DMS53 treated with DMSO at 0.1 percent for 48 hours (cell line): ENCODE results near the gene SOX6.

Experiments
- DNase-seq: peaks from one replicate; lab custom pipeline; 2025; ENCODE audit not compliant: unreplicated experiment; lab: John Stamatoyannopoulos, UW

Gene SOX6

GRCh38 chr11:16195651-16196050, 160.7 kb downstream of the SOX6 start:
- no peak for DNase-seq

GRCh38 chr11:16194566-16194965, 161.8 kb downstream of the SOX6 start:
- DNase-seq, result no peak

GRCh38 chr11:16193897-16194381, 162.4 kb downstream of the SOX6 start:
- no peak for DNase-seq

DNA sequence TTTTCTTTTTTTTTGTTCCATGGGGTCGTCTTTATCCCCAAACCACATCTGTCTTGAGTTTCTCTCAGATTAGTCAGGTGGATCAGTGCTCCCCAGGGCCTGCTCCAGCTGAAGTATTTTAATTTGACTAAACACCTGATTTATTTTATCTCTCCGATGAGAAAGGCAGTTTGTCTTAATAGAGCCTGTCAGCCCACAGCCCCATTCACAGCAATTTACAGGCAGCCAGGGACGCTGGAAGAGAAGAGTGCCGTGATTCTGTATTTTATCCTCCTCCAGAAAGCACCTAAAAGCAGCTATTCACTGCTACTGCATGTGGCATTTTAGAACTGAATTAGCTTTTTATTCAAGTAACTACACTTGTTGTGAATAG, 164.5 kb downstream of the SOX6 start:
- no peak for DNase-seq

DNA sequence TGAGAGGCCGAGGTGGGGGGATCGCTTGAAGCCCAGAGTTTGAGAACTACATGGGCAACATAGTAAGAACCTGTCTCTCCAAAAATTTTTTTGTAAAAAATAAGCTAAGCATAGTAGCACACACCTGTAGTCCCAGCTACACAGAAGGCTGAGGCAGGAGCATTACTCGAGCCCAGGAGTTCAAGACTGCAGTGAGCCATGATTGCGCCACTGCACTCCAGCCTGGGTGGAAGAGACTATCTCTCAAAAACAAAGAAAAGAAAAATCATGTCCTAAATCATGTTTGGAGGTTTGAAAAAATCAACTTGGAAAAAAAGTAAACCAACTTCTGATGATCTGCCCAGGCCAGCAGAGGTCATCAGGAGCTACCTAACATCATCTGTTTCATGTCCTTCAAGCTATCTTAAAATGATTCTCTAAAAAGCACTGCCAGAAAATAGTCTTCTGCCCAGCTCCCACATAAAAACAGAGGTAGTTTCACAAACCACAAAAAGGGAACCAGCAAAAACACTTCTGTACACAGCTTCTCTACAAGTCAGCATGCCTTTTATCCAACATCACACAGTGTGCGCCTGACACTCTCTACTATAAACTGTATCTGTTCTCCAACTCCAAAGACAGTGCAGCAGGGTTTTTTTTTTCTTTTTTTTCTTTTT, 165.0 kb downstream of the SOX6 start:
- DNase-seq, result peak; percentile 18

DNA sequence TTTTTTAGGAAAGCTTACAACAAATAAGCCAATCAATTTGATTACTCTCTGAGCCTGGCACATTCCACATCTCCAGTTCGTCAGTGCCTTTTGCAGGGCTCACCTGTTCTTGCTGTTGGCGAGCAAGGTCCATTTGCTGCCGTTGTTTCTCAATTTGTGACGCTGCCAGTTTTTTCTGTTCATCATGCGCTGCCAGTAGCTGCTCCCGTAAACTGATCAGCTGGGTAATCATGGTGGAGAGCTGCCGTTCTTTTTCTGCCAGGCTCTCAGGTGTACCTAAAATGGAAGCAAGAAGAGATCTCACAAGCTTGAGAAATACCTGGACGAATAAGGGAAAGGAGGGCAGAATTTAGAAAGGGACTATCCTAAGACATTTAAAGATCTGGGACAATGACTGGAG, 169.7 kb downstream of the SOX6 start:
- DNase-seq, result no peak

DNA sequence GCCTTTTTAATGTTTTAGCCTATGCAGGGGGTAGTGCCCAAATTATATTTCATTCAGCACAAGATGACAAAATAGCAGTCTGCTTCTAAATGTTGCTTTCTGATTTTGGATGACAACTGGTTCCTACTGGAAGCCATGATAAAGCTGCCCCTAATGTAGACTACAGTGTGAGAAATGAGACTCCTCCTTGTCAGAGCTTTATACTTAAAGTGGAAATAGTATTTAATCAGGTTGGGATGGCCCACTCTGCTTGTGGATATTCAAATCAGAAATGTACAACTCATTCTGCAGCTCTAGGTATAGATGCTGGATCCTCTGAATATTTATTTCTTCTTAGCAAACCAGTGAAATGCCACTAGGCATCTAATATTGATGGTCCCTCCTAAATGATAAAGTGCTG, 171.3 kb downstream of the SOX6 start:
- no peak for DNase-seq

- peak; percentile 84 for DNase-seq
Observed at GRCh38 chr11:16184588-16184987, 171.8 kb downstream of the SOX6 start.

- no peak for DNase-seq
Observed at GRCh38 chr11:16182553-16182952, 173.8 kb downstream of the SOX6 start.

- no peak for DNase-seq
Observed at GRCh38 chr11:16180868-16181267, 175.5 kb downstream of the SOX6 start.

GRCh38 chr11:16179676-16180075, 176.7 kb downstream of the SOX6 start:
- no peak for DNase-seq

- no peak for DNase-seq
Observed at GRCh38 chr11:16178273-16178672, 178.1 kb downstream of the SOX6 start.

DNA sequence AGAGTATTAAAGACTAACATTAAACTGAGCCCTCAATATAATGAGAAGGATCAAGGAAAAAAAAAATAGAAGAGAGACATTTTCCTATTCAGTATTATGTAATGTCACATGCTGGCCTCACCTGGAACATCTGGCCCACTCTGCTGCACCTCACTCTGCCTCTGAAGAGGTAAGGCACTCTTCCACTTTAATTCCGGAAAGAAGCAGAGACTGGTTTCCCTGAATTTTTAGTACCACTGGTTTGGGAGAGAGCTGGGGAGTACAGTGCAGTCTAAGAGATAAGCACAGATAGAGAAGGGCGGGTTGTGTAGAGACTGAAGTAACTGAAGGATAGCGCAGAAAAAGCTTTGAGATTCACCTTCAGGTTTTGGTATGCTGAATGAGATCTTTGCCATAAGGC, 178.7 kb downstream of the SOX6 start:
- DNase-seq, result no peak

DNA sequence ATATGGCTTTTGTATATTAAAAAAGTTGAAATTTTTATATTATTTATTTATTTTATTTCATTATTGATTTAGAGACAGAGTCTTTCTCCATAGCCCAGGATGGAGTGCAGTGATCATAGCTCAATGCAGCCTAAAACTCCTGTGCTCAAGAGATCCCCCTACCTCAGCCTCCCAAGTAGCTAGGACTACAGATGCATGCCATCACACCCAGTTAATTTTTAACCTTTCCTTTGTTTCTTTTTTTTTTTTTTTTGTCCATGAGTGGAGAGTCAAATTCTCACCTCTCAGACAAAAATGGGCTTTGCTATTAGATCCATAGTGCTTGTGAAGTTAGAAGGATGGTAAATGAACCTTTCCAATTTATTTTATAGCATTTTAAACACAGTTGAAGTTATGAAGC, 182.5 kb downstream of the SOX6 start:
- peak; percentile 23 for DNase-seq

GRCh38 chr11:16171882-16172281, 184.5 kb downstream of the SOX6 start:
- DNase-seq, result no peak

GRCh38 chr11:16169956-16170847, 186.1 kb downstream of the SOX6 start:
- no peak for DNase-seq

DNA sequence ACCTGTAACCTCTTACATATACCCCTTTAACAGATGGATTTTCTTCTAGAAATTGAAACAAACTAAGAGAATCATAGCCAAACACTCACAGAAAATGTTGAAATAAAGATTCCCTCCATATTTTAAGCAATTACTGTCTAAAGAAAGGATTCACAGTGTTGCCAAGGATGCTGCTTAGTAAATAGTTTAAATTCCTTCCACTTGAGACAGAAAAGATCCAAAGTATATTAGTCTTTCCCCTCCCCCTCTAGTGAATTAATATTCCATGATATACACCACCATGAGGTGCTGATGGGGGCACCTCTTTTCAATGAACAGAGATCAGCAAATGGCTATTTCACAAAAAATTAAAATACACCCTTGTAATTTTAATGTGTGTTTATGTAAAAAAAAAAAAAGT, 186.8 kb downstream of the SOX6 start:
- no peak for DNase-seq

- DNase-seq, result no peak
Observed at GRCh38 chr11:16167706-16168487, 188.4 kb downstream of the SOX6 start.

GRCh38 chr11:16166571-16166970, 189.8 kb downstream of the SOX6 start:
- DNase-seq, result no peak

DNA sequence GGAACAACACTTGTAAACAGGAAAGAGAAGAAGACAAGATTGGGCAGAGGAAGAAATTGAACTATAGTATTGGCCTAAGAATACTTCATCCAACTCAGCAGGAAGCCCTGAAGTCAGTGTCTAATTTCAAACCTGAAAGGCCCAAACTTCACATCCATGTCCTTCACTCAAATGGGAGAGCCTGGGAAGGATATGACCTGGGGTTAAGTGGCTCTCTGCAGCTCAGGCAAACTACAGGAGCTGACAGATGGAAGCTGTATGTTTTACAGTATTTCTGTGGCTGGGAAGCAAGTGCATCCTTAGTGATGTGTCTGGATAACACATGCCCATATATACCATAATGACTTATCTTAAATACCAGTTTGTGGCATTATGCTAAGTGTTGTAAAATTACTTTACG, 196.2 kb downstream of the SOX6 start:
- DNase-seq, result peak; percentile 16

DNA sequence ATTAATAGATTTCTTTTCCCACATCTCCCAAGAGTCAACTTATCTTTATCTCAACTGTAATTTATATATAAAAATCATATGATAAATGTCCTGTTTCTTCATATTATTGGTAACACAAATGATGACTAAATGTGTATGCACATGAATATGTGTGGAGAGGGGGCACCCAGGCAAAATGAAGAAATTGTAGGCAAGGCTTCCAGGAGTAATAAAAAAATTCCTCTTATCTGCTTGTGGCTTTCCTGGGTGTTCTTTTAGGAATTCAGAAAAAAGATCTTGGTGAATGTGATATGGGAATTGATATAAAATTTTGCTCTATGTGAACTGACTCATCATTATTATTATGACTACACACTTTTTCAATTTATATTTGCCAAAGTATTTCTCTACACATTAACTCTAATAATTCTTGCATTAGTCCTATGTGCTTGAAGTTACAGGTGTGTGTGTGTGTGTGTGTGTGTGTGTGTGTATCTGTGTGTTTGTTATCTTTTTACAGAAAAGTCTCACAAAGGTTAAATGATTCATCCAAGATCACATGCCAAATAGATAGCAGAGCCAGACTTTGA, 197.8 kb downstream of the SOX6 start:
- DNase-seq, result no peak
